ENCODE data around the gene PLXNA4.

PLXNA4 gene

GRCh38 chr7:132565885-132566284 lies 10.4 kb downstream of the PLXNA4 start:
- Histone ChIP-seq H3K9me3 (ENCODE audit: control insufficient read depth, insufficient read depth, low read length) (no peaks in the 10 kb centered on the region), H3K36me3 (ENCODE audit: control insufficient read depth, low read length) (no peaks in the 10 kb centered on the region), H3K4me1 (ENCODE audit: control insufficient read depth, low read length) (no peaks in the 10 kb centered on the region), H3K4me2 (ENCODE audit: low read length) (no peak overlapping the region), H3K4me3 (ENCODE audit: low read length) (no peak overlapping the region), H3K9me2 (replicated peaks; ENCODE audit: control insufficient read depth, low read length) (no peaks in the 10 kb centered on the region), H3K27me3 (ENCODE audit: control insufficient read depth, low read length) (peaks cover 3% of the 10 kb centered on the region; the same call in 1 of the 2 replicates), H3K79me2 (ENCODE audit: control insufficient read depth, low read length) (no peaks in the 10 kb centered on the region), H3K27ac (ENCODE audit: low read depth, low read length) (no peak overlapping the region), H3F3A (ENCODE audit: control insufficient read depth, insufficient read depth) (no peaks in the 10 kb centered on the region), H4K20me1 (ENCODE audit: control insufficient read depth, insufficient read depth, low read depth, low read length) (no peaks in the 10 kb centered on the region)
- no peak for TF ChIP-seq EZH2phosphoT487 (IDR thresholded peaks at IDR 0.05; ENCODE audit: borderline replicate concordance, low read length)
- TF ChIP-seq, protein P1, sequence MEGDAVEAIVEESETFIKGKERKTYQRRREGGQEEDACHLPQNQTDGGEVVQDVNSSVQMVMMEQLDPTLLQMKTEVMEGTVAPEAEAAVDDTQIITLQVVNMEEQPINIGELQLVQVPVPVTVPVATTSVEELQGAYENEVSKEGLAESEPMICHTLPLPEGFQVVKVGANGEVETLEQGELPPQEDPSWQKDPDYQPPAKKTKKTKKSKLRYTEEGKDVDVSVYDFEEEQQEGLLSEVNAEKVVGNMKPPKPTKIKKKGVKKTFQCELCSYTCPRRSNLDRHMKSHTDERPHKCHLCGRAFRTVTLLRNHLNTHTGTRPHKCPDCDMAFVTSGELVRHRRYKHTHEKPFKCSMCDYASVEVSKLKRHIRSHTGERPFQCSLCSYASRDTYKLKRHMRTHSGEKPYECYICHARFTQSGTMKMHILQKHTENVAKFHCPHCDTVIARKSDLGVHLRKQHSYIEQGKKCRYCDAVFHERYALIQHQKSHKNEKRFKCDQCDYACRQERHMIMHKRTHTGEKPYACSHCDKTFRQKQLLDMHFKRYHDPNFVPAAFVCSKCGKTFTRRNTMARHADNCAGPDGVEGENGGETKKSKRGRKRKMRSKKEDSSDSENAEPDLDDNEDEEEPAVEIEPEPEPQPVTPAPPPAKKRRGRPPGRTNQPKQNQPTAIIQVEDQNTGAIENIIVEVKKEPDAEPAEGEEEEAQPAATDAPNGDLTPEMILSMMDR (IDR thresholded peaks at IDR 0.05; ENCODE audit: low read depth, low read length, poor library complexity, severe bottlenecking) = no peak

- Histone ChIP-seq H3K4me2 (ENCODE audit: low read length) (no peak overlapping the region), H3K27me3 (ENCODE audit: control insufficient read depth, low read length) (peaks cover 3% of the 10 kb centered on the region; the same call in 1 of the 2 replicates), H3K36me3 (ENCODE audit: control insufficient read depth, low read length) (no peaks in the 10 kb centered on the region), H3K27ac (ENCODE audit: low read depth, low read length) (no peak overlapping the region), H3F3A (ENCODE audit: control insufficient read depth, insufficient read depth) (no peaks in the 10 kb centered on the region), H3K4me3 (ENCODE audit: low read length) (no peak overlapping the region), H3K9me3 (ENCODE audit: control insufficient read depth, insufficient read depth, low read length) (no peaks in the 10 kb centered on the region), H3K9me2 (replicated peaks; ENCODE audit: control insufficient read depth, low read length) (no peaks in the 10 kb centered on the region), H3K4me1 (ENCODE audit: control insufficient read depth, low read length) (no peaks in the 10 kb centered on the region), H3K79me2 (ENCODE audit: control insufficient read depth, low read length) (no peaks in the 10 kb centered on the region), H4K20me1 (ENCODE audit: control insufficient read depth, insufficient read depth, low read depth, low read length) (no peaks in the 10 kb centered on the region)
- no peak for TF ChIP-seq EZH2phosphoT487 (IDR thresholded peaks at IDR 0.05; ENCODE audit: borderline replicate concordance, low read length)
- TF ChIP-seq, protein P1 (IDR thresholded peaks at IDR 0.05; ENCODE audit: low read depth, low read length, poor library complexity, severe bottlenecking) = no peak
Measured at GRCh38 chr7:132565441-132565840, 10.8 kb downstream of the PLXNA4 start.

DNA sequence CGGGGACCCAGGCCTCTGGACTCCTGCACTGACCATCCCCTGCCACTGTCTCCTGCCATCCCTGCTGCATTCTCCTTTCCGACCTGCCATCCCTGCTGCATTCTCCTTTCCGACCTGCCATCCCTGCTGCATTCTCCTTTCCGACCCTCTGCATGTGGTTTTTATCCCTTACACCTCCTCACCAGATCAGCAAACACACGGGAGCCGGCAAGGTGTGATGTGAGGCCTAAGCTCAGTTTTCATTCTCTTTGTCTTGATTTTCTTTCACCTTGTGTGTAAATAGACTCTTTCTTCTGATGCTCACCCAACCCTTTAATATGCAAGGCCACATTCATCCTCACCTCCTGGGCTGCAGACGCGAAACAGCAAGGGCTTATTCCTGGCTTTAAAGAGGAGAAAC lies 11.4 kb downstream of the PLXNA4 start:
- H3K9me3 ChIP-seq (ENCODE audit: control insufficient read depth, insufficient read depth, low read length) = no peaks in the 10 kb centered on the region
- H3K79me2 ChIP-seq (ENCODE audit: control insufficient read depth, low read length) = no peaks in the 10 kb centered on the region
- TF ChIP-seq, protein P1 (IDR thresholded peaks at IDR 0.05; ENCODE audit: low read depth, low read length, poor library complexity, severe bottlenecking) = no peak
- TF ChIP-seq EZH2phosphoT487 (IDR thresholded peaks at IDR 0.05; ENCODE audit: borderline replicate concordance, low read length) = no peak
- peaks cover 3% of the 10 kb centered on the region; the same call in 1 of the 2 replicates for H3K27me3 ChIP-seq (ENCODE audit: control insufficient read depth, low read length)
- no peak overlapping the region for H3K4me3 ChIP-seq (ENCODE audit: low read length)
- H3K36me3 ChIP-seq (ENCODE audit: control insufficient read depth, low read length) = no peaks in the 10 kb centered on the region
- no peaks in the 10 kb centered on the region for H3F3A ChIP-seq (ENCODE audit: control insufficient read depth, insufficient read depth)
- no peaks in the 10 kb centered on the region for H3K9me2 ChIP-seq (replicated peaks; ENCODE audit: control insufficient read depth, low read length)
- H3K4me1 ChIP-seq (ENCODE audit: control insufficient read depth, low read length) = no peaks in the 10 kb centered on the region
- no peak overlapping the region for H3K27ac ChIP-seq (ENCODE audit: low read depth, low read length)
- no peaks in the 10 kb centered on the region for H4K20me1 ChIP-seq (ENCODE audit: control insufficient read depth, insufficient read depth, low read depth, low read length)
- H3K4me2 ChIP-seq (ENCODE audit: low read length) = no peak overlapping the region

Data from DOHH2 (cell line).